Stimulated activated CD8-positive, alpha-beta memory T cell treated with anti-CD3 and anti-CD28 coated beads, Interleukin-15, amount 100 ng/mL, for 48 hours (primary cell): ENCODE measurements around the gene FAM83B.
"Not testable (repeated sequence)": the region's sequence is repeated elsewhere in the genome, so short reads cannot be mapped to it uniquely, and the experiment has no call there.

Source experiments
- DNase-seq, 2 donors: peaks; one replicate each; pipeline ENCODE4 v3.0.0-alpha.2; 2020; ENCODE audit warnings: low read depth in 2 of 2

The FAM83B gene

DNA sequence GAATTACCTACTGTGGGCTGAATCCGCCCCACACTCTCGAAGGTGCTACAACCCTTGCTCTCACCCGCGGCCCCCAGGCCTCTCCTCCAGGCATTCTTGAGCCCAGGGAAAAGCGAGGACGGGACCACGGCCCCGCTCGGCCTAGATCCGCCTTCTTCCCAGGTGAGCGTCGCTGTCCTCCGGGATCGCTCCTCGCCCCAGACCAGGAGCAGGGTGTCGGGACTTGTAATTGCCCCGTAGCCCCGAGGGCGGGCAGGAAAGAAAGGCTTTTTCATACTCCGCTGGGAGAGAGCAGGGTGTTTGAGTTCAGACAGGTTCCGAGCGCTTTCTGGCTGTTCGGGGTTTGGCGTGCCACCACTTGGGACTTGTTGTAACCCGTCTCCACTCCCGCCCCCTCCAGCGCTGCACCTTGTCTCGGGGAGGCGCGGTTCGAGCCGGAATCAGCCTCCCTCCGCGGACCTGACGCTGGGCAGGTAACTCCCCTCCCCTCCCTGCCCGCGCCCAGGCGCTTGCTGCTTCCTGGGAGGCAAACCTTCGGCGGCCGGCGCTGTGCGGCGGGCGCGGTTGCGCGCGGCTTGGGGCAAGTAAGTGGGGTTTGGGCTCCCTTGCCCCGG lies at the start of gene FAM83B:
Gene FAM83B (plus strand): TSS at position 529 of the 614 bp plus-strand sequence. CDS start 23,476 bp downstream, outside the sequence.
- DNase-seq, result no peak

DNA sequence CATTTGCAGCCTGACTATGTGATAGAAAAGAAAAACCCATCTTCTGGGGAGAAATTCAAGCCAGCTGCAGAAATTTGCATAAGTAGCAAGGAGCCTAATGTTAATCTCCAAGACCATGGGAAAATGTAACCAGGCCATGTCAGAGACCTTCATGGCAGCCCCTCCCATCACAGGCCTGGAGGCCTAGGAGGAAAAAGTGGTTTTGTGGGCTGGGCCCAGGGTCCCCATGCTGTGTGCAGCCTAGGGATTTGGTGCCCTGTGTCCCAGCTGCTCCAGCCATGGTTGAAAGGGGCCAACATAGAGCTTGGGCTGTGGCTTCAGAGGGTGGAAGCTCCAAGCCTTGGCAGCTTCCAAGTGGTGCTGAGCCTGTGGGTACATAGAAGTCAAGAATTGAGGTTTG lies 49.7 kb upstream of the FAM83B start:
- DNase-seq, result not testable (repeated sequence)

- DNase-seq, result no peak
These were observed 46.4 kb upstream of the FAM83B start for GRCh38 chr6:54800050-54800600.

GRCh38 chr6:54801244-54801643 lies 45.3 kb upstream of the FAM83B start:
- no peak for DNase-seq

DNA sequence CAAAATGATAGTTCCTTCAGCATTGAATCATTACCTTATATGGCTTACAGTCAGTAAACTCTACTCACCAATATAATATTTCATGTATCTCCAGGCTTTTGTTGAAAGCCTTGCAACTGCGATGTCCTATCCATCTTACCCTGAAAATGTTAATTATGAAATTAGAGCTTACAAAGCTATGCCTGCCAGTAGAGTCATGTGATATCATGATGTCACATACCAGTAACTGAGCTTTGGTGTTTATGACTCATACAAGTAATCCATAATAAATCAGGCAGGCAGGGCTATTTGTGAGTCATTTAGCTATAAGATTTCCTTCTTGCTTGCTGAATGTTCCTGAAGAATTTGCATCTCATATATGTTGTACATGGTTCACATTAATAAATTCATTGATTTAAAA lies 44.9 kb upstream of the FAM83B start:
- DNase-seq, result no peak

DNA sequence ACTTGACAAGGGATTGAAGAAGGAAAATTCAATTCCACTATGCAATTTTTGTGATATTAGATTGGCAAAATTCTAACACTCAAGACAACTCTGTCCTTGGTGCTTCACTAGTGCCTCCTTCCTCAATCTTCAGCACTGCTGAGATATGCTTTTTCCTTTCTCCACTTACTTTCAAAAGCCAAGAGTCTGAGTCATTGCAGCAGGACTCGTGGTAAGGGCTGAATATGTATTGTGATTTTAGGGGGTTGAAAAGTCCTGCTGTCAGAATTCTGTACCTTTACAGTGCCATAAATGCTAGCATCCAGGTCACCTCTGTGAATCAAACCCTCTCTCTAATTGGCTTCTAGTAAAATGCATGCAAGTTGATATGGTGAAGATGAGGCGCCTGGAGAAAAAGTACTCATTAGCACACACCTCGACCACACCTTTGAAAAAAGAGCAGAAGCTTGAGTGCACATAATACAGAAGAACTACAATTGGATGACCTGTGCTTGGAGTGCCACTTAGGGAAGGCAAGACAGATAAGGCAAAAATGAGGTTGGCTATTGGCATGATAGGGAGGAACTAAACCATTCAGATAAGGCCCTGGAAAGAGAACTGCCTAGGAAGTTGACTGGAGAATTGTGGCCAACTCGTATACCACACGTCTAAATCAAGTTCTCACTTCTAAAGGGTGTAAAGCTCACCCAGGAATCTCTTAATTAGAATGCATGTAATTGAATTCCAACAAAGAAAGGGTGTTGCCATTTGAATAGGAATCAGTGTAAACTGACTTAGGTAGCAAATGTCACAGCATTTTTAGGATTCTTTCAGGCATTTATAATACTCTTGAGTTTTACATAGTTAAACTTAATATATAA lies 43.6 kb upstream of the FAM83B start:
- DNase-seq, result no peak

DNA sequence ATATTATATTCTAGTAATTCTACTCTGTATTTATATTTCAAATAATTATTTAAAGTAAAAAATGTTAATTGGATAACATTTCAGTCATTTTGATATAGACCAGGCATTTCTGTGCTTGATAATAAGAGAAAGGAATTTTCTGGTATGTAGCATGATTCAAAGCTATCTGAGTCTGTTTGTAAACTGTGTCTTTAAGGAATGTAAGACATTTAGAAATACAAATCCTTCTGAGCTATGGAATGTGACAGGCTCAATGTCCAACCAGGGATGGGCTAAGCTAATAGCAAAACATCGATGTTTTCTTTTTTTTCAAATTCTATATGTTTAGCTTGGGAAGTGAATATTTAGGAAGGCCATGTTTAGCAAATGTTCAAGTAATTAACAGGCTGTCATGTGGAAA lies 41.5 kb upstream of the FAM83B start:
- no peak for DNase-seq

GRCh38 chr6:54810147-54810546 lies 36.4 kb upstream of the FAM83B start:
- no peak for DNase-seq

GRCh38 chr6:54813892-54814291 lies 32.7 kb upstream of the FAM83B start:
- no peak for DNase-seq

DNA sequence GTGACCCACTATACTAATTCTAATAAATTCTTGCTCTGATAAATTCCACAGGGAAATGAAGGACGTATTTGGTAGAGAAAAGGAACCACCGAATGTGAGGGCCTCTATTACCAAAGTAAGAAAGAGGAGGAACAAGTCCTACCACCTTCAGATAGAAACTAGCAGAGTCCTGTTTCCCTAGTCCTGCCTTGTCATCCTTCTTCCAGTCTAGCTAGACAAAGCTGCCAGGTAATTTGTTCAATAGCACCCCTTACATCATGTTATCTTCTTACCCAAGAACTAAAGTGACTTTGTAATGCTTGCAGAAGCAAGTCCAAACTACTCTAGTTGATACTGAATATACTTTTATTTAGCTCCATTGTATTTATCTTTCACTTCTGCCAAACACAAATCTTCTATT lies 29.3 kb upstream of the FAM83B start:
- no peak for DNase-seq

DNA sequence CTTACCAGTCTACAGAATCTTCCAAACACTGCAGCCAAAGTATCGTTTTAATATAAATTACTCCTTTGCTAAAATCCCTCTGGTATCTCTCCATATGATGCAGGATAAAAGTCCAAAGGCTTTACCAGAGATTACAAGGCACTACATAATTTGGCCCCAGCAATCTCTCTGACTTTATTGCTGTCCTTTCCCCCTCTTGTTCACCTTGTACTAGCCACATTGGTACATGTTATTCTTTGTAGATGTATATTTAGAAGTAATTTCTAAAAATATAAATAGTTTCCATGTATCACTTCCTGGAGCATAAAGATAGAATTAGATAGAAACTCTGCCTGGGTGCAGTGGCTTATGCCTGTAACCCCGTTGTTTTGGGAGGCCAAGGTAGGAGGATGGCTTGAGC lies 28.7 kb upstream of the FAM83B start:
- DNase-seq, result no peak

DNA sequence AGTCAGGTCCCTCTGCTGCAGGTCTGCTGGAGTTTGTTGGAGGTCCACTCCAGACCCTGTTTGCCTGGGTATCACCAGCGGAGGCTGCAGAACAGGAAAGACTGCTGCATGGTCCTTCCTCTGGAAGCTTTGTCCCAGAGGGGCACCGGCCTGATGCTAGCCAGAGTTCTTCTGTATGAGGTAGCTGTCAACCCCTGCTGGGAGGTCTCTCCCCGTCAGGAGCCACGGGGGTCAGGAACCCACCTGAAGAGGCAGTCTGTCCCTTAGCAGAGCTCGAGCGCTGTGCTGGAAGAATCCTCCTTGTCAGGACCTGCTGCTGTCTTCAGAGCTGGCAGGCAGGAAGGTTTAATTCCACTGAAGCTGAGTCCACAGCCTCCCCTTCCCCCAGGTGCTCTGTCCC lies 22.3 kb upstream of the FAM83B start:
- DNase-seq, result not testable (repeated sequence)

GRCh38 chr6:54827010-54827409 lies 19.6 kb upstream of the FAM83B start:
- no peak for DNase-seq

GRCh38 chr6:54830216-54830615 lies 16.4 kb upstream of the FAM83B start:
- DNase-seq, result no peak

DNA sequence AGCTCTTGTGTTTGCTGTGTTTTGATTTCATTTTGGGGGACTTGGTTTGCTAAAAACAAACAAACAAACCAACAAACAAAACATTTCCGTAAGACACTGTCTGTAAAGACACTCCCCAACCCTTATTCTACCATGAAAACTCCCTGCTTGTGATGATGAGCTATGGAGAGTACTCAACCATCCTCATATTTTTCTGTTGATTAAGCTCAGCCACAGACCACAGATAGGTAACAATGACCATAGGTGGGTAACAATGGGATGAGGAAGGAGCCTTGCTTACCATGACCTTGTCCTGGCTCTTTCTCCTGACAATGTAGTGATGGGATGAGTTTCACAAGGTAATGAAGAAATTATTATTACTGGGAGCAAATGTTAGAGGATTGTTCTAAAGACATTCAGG lies 11.4 kb upstream of the FAM83B start:
- DNase-seq, result no peak

DNA sequence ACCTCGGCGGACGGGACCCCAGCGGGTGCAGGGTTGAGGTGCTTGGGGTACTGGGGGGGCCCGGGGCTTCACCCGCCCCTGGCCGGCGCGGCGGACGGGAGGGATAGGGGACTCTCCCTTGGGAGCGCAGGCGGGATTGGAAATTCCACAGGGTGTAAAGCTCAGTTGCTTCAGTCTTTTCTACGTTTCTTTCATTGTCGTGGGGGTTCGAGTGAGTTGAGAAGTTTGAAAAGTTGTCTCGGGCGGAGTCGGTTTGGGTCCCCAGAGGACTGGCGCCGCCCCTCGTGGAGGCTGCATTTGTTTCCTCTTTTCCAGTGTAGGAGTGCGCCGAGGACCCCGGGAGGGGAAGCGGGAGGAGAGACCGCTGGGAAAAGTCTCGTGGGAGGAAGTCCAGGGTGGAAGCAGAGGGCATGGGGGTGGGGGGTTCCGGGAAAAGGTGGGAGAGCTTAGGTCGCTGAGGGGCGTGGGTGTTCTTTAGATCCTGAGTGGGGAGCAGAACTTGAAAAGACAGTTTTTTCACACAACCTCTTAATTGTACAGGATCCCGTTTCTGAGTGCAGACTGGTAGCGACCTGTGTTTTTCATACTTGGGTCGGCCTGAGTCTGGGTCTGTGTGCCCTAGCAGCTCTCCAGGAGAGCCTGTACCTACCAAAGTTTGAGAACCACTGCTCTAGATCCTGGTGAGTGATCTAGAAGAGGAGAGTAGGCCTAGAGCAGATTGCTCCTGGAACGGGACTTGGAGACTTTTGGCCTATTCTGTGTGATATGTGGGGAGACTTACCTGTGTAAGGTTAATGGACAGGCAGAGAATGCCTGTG lies 495 bp downstream of the FAM83B start:
- DNase-seq, result no peak

GRCh38 chr6:54847799-54848597 lies 1.4 kb downstream of the FAM83B start:
- DNase-seq, result no peak

GRCh38 chr6:54850114-54850513 lies 3.5 kb downstream of the FAM83B start:
- DNase-seq, result no peak

- DNase-seq, result no peak
These were observed 9.6 kb downstream of the FAM83B start for GRCh38 chr6:54856129-54856528.

DNA sequence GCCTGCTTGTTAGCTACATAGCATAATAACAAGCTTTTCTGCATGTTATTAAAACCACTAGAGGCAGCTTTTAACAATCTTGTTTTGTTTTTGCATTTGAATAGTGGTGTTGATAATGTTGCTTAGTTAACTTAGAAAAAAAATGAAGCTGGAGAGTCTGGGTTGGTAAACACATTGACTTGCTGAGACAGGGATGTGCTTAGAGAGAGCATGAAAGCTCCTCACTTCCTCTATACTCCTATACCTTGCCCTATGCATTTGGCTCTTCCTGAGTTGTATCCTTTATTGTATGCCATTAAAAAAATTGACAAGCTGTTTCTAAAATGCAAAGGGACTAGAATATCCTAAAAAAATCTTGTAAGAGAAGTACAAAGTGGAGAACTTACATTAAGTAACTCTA lies 13.6 kb downstream of the FAM83B start:
- no peak for DNase-seq

GRCh38 chr6:54860739-54861138 lies 14.2 kb downstream of the FAM83B start:
- no peak for DNase-seq
